GM12878 (cell line): Measurements from ENCODE around the gene TCEAL1. TPM values are rescaled to one million over a fixed set of nuclear protein-coding genes. Genes with fewer than 3 reads are reported as not detected.

ENCODE experiments used
- ATAC-seq: fragments of 200-7000 bp; cut with Tn5 transposase; 3 replicates; pipeline ENCODE4 v1.9.1; 2020; ENCODE audit warnings: mild to moderate bottlenecking, moderate library complexity
- BruUV-seq: library from RNA; stranded (reverse); fragments of 400-500 nt; replicated peaks from 2 replicates; lab custom pipeline; 2021; lab: Mats Ljungman, UMichigan
- CTCF ChIA-PET: fragments of 300-600 bp; sonication (Branson Sonifier 250); formaldehyde crosslinking; extraction: SDS; loops from one replicate; lab custom pipeline; 2021; ENCODE audit warnings: inconsistent platforms; lab: Yijun Ruan, JAX
- POLR2A ChIA-PET: fragments of 350-600 bp; formaldehyde crosslinking; extraction: SDS; loops from one replicate; lab custom pipeline; 2021; ENCODE audit warnings: inconsistent platforms; lab: Charles Lee
- RAD21 ChIA-PET: fragments of 300-600 bp; sonication (Branson Sonifier 250); formaldehyde crosslinking; loops from one replicate; lab custom pipeline; 2023; ENCODE audit warnings: antibody characterized with exemption; ENCODE audit not compliant: unreplicated experiment; lab: Charles Lee
- SMC1A ChIA-PET: fragments of 300-600 bp; sonication (Branson Sonifier 250); formaldehyde crosslinking; loops from one replicate; lab custom pipeline; 2023; ENCODE audit not compliant: unreplicated experiment, uncharacterized antibody; lab: Charles Lee
- DNase-seq: peaks from one replicate; pipeline ENCODE4 v3.0.0-alpha.2; 2011; ENCODE audit warnings: low read depth, low spot score
- FAIRE-seq: peaks from 3 replicates; lab custom pipeline; 2011; peaks lifted over from hg19 to GRCh38; lab: Jason Lieb, UNC
- H2AFZ ChIP-seq: 2 replicates; pipeline ENCODE4 v1.6.0; 2011; ENCODE audit warnings: low read depth, low read length, control low read depth; ENCODE audit not compliant: control insufficient read depth
- H3K27ac ChIP-seq: 2 replicates; pipeline ENCODE4 v1.5.1; 2011; ENCODE audit warnings: control low read depth; ENCODE audit not compliant: control insufficient read depth, insufficient read depth
- H3K27me3 ChIP-seq, 2 experiments: replicated peaks in 1 of 2; 2 replicates each; pipeline versions ENCODE4 v1.6.0 to v1.6.1; 2011; ENCODE audit warnings: low read length in 1 of 2; ENCODE audit not compliant: control insufficient read depth in 2 of 2, insufficient read depth in 2 of 2
- H3K36me3 ChIP-seq, 2 experiments: 2 replicates each; pipeline ENCODE4 v1.5.1; 2011; ENCODE audit warnings: low read length in 1 of 2; ENCODE audit not compliant: control insufficient read depth in 2 of 2, insufficient read depth in 2 of 2
- H3K4me1 ChIP-seq: 2 replicates; pipeline ENCODE4 v1.6.1; 2011; ENCODE audit warnings: mild to moderate bottlenecking, low read length, moderate library complexity, mixed read lengths; ENCODE audit not compliant: control insufficient read depth, insufficient read depth
- H3K4me2 ChIP-seq: 2 replicates; pipeline ENCODE4 v1.6.0; 2011; ENCODE audit warnings: control low read depth; ENCODE audit not compliant: control insufficient read depth, insufficient read depth
- H3K4me3 ChIP-seq: fragments of 200-600 bp; sonication (generic); 2 replicates; pipeline ENCODE4 v1.5.1; 2016
- H3K79me2 ChIP-seq: 2 replicates; pipeline ENCODE4 v1.6.0; 2011; ENCODE audit warnings: low read length; ENCODE audit not compliant: control insufficient read depth, insufficient read depth
- H3K9ac ChIP-seq: 2 replicates; pipeline ENCODE4 v1.8.0; 2011; ENCODE audit warnings: low read length, control low read depth, mixed read lengths; ENCODE audit not compliant: control insufficient read depth, insufficient read depth
- H3K9me3 ChIP-seq: replicated peaks from 3 replicates; pipeline ENCODE4 v1.5.1; 2011; ENCODE audit warnings: mild to moderate bottlenecking, low read length; ENCODE audit not compliant: control insufficient read depth, insufficient read depth
- H4K20me1 ChIP-seq: 2 replicates; pipeline ENCODE4 v1.6.0; 2011; ENCODE audit not compliant: control insufficient read depth, insufficient read depth
- BHLHE40 ChIP-seq, 2 experiments: fragments of 450-650 bp in 1 of 2; IDR thresholded peaks; 2 replicates each; pipeline ENCODE4 v1.6.1; 2011 to 2017; ENCODE audit warnings: low read depth in 2 of 2, borderline replicate concordance in 1 of 2, improper control_type of control experiment in 1 of 2, low read length in 1 of 2, mild to moderate bottlenecking in 1 of 2
- HCFC1 ChIP-seq: fragments of 150-350 bp; IDR thresholded peaks from 2 replicates; pipeline ENCODE4 v1.6.1; 2014; ENCODE audit warnings: low read length
- POLR2A ChIP-seq: IDR thresholded peaks from 2 replicates; pipeline ENCODE4 v1.6.1; 2011; ENCODE audit warnings: low read depth, mild to moderate bottlenecking, low read length
- RAD51 ChIP-seq: fragments of 450-650 bp; IDR thresholded peaks from 2 replicates; pipeline ENCODE4 v1.6.1; 2016; ENCODE audit warnings: moderate library complexity, mild to moderate bottlenecking, inconsistent platforms
- RFX5 ChIP-seq: IDR thresholded peaks from 2 replicates; pipeline ENCODE4 v1.6.1; 2011; ENCODE audit warnings: low read depth, low read length, improper control_type of control experiment
- YY1 ChIP-seq: IDR thresholded peaks from 2 replicates; pipeline ENCODE4 v1.6.1; 2011; ENCODE audit warnings: low read depth, mild to moderate bottlenecking, low read length
- ZSCAN29 ChIP-seq: fragments of 450-650 bp; IDR thresholded peaks from 2 replicates; pipeline ENCODE4 v1.6.1; 2017; ENCODE audit warnings: mild to moderate bottlenecking, moderate library complexity
- WGBS: methylation state at CpG from one replicate; pipeline ENCODE4 v1.1.6; 2016; ENCODE audit warnings: low lambda C conversion rate; ENCODE audit not compliant: insufficient replicate concordance, insufficient coverage; ENCODE audit errors: missing lambda C conversion rate; 5-methylcytosine and 5-hydroxymethylcytosine counted together
- in situ Hi-C: fragments of 300-500 bp; cut with MboI; formaldehyde crosslinking; loops from 9 replicates; pipeline ENCODE4 v1.14.3; 2018; ENCODE audit warnings: mixed read lengths
- intact Hi-C: fragments of 100-400 bp; cut with micrococcal nuclease; formaldehyde crosslinking; loops from one replicate; pipeline ENCODE4 v1.14.2; 2022; ENCODE audit not compliant: unreplicated experiment
- polyA plus RNA-seq, 11 experiments: library from polyadenylated mRNA; depleted of rRNA in 4 of 11; unstranded in 6 of 11; stranded (reverse) in 5 of 11; fragments of >200 nt; fragmentation: Nextera tagmentation in 4 of 11; fragmentation: Illumina TruSeq in 1 of 11; extraction: Ambion mirVana in 4 of 11; extraction: Trizol in 1 of 11; gene quantifications; 1 replicate in 1 of 11; 2 replicates in 10 of 11; pipeline versions ENCODE4 v1.2.1 to v1.2.3, GENCODE V29; 2011 to 2016; ENCODE audit warnings: inconsistent platforms in 2 of 11, missing spikeins in 2 of 11, low read depth in 1 of 11
- total RNA-seq, 4 experiments: library from RNA; depleted of rRNA in 3 of 4; stranded (reverse); fragments of >200 nt in 3 of 4; fragmentation: Illumina TruSeq in 1 of 4; extraction: Trizol in 1 of 4; gene quantifications; 2 replicates each; pipeline versions ENCODE4 v1.2.1 to v1.2.3, GENCODE V29; 2013 to 2021
- TF ChIP-seq, protein P1 (sequence below): IDR thresholded peaks from 2 replicates; pipeline ENCODE4 v1.6.1; 2011; ENCODE audit warnings: borderline replicate concordance, low read depth, mild to moderate bottlenecking, moderate library complexity, mixed read lengths, low read length; ENCODE audit not compliant: insufficient read depth; ENCODE audit errors: extremely low read length
- TF ChIP-seq, protein P2 (sequence below): fragments of 450-650 bp; IDR thresholded peaks from 2 replicates; pipeline ENCODE4 v1.6.1; 2017; ENCODE audit warnings: borderline replicate concordance

TCEAL1 gene
- total and polyA plus RNA-seq, 10 of the 15 experiments (the other 5 are each of a cell fraction or from before 2014, with no cell fraction given): 10.1 to 24.3 (median 17.8) TPM

DNA sequence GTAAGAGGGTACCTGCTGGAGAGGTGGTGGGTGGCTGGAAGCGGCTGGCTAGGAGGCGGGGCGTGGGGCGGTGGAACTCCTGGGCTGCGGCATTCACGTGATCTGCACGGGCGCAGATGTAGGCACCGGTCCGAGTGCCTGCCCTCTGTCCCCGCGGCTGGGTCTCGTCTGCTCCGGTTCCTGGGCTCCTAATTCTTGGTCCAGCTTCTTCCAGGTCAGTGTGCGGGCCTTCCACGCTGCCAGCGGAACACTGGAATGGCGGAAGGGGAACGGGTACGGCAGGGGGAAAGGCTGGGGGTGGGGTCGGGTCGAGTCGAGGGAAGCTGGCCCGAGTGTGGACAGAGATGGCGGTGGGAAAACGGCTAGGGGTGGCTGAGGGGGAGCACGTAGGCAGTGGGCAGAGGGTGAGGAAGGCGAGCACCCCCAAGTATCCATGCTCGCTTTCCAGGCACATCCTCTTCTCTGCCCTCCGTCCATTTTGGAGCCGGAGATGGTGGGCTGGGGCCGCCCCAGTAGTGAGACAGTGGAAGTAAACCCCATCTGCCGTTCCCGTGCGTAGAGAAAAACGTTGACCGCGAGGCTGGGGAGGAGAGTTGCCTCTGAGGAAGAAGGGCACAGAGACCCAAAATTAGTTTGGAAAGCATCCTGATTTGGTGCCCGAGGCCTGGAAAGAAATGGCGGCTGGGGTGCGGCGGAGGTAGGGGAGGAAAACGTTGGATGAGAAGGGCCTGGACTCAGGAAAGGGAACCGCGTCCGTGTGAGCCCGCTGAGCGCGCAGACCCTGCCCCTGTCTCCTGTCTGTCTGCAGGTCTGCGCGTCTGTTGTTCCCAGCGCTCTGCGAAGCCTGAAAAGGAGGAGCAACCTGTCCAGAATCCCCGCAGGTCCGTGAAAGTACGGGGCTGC, 43.1 kb upstream of the TCEAL1 start, which contains the start of gene TCEAL4:
Gene TCEAL4, plus strand, starts transcription at position 105 of the 903 bp plus-strand sequence. CDS start 1,161 bp downstream, outside the sequence.
- no peak for TF ChIP-seq HCFC1
- TF ChIP-seq YY1: no peak
- TF ChIP-seq POLR2A: peak; percentile 75
- no peak for TF ChIP-seq RFX5
- TF ChIP-seq, protein P1, sequence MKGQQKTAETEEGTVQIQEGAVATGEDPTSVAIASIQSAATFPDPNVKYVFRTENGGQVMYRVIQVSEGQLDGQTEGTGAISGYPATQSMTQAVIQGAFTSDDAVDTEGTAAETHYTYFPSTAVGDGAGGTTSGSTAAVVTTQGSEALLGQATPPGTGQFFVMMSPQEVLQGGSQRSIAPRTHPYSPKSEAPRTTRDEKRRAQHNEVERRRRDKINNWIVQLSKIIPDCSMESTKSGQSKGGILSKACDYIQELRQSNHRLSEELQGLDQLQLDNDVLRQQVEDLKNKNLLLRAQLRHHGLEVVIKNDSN: peak; percentile 40
- TF ChIP-seq BHLHE40 (IDR thresholded peaks at IDR 0.05; ENCODE audit: borderline replicate concordance in 1 of 2, low read depth in 2 of 2, low read length in 1 of 2): peak; percentile 90 to 95
- no peak for TF ChIP-seq ZSCAN29
- peak; percentile 13; the same call in 1 of the 2 replicates for TF ChIP-seq RAD51
- TF ChIP-seq, protein P2, sequence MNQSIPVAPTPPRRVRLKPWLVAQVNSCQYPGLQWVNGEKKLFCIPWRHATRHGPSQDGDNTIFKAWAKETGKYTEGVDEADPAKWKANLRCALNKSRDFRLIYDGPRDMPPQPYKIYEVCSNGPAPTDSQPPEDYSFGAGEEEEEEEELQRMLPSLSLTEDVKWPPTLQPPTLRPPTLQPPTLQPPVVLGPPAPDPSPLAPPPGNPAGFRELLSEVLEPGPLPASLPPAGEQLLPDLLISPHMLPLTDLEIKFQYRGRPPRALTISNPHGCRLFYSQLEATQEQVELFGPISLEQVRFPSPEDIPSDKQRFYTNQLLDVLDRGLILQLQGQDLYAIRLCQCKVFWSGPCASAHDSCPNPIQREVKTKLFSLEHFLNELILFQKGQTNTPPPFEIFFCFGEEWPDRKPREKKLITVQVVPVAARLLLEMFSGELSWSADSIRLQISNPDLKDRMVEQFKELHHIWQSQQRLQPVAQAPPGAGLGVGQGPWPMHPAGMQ: no peak
- TF ChIP-seq, all 136 proteins: peak for 4
- peak within 1 kb of the TSS; percentile 74; the same call in 1 of the 2 replicates for H3K9ac ChIP-seq
- ChIA-PET RAD21 (interaction anchor here (0.6 kb wide), 1 partner anchor 47 kb away, joined by 3 read pairs; no protein-coding TSS in a partner anchor), CTCF (no interaction called here), SMC1A (no interaction called here), POLR2A (no interaction called here)
- peak within 1 kb of the TSS; percentile 71 for H3K4me2 ChIP-seq
- in situ Hi-C loops (no loop called here), intact Hi-C loops (no loop called here)
- peak within 1 kb of the TSS; percentile 77 for H2AFZ ChIP-seq
- H3K4me1 ChIP-seq: no peaks in the 10 kb centered on the region
- DNase-seq: no peak
- 38% methylated on average over 53 of the region's 56 CpGs for WGBS
- BruUV-seq: no TSS peak
- H3K4me3 ChIP-seq: peak within 1 kb of the TSS; percentile 64
- FAIRE-seq: no peak
- peak; percentile 94 for ATAC-seq
- H3K79me2 ChIP-seq: peaks cover 3% of the 10 kb centered on the region
- H3K36me3 ChIP-seq: no peaks in the 10 kb centered on the region
- H3K27ac ChIP-seq: no peak within 1 kb of the TSS; the same call in 1 of the 2 replicates
- no peaks in the 10 kb centered on the region for H3K9me3 ChIP-seq
- no peaks in the 10 kb centered on the region for H3K27me3 ChIP-seq
- no peaks in the 10 kb centered on the region for H4K20me1 ChIP-seq
